ENCODE data around the gene NAA20.
"Not testable (repeated sequence)": the region's sequence is repeated elsewhere in the genome, so short reads cannot be mapped to it uniquely, and the experiment has no call there.

Gene NAA20

DNA sequence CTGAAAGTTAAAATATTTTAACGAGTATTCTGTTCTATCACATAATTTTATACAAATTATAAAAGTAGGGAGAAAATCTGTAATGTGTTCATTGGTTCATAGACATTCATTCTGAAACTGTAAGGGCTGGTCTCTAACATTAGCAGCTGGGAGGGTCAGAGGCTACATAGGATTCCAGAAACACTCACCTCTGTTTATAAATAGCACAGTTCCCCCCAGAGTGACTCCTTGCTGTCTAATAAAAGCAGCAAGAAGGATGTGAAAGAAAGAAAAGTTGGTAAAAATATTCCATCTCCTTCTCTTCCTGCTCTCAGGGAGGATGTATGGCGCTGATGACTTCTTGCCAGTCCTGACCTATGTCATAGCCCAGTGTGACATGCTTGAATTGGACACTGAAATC lies 25.3 kb upstream of the NAA20 start:
- no peak for DNase-seq

DNA sequence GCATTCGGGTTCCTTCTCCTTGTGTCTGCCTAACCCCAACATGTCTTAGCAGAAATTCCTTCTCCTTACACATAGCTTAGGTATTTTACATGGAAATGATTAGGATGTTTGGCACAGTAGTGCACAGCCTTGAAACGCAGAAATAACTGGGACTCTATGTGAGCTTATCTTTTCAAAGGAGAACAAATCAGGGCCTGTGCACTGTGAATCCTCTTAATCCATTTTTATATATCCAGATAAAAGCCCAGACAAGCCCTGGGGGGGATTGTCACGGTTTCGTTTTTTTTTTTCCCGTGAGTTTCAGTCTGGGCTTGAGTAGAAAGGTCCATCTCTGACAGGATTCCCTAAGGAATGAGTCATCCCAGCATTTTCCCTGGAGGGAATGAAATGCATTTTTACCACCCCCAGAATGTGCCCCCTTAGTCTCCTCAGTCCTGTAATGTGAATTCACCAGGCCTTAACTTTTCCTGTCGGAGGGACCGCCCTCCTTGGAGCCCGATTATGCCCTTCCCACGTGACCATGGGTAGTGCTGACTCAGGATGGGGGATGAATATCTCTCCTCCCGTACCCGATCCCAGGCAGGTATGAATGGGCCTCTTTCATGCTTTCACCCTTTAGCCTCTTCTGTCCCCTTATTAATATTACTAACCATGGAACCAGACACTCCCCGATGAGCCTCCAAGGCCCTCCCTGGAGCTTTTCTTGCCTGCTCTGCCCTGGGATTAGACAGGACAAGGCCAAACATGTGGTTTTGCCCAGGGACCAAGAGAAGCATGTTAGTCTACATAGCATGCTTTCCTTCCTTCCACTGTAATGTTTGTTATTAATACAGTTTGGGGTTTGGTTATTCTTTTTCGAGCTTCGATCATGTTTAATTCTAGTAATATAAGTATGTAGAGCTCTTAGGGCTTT lies 23.9 kb upstream of the NAA20 start:
- DNase-seq = no peak

DNA sequence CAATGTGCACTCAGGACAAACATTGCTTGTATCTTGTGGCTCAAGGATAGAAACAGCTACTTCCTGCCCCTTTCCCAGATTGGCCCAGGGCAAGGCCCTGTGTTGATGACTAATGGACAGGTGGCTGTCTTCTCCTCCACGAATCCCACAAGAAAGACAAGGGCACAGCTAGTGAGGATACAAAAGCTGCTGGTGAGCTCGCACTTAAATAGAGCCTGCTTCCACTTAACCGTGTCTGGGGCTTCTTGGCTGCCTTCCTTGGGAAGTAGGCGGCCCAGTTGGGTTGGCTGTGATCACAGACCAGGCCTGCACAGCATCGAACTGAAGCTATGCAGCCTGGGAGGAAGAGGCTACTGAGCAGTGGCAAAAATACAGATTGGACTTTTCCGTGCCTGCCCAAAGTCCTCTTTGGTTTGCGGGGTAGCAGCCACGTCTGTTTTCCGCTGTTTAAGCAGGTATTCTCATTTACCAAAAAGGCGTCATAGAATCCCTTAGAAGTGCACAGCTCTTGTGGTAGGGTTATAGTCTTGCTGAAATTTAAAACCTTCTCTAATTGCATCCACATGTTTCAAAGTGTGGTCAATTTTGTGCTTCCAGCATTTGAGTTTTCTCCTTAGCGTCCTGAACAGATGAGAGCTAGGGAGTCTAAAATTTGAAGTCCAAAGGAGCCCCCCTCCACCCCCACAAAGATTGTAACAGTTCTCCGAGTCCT lies 23.0 kb upstream of the NAA20 start:
- no peak for DNase-seq

DNA sequence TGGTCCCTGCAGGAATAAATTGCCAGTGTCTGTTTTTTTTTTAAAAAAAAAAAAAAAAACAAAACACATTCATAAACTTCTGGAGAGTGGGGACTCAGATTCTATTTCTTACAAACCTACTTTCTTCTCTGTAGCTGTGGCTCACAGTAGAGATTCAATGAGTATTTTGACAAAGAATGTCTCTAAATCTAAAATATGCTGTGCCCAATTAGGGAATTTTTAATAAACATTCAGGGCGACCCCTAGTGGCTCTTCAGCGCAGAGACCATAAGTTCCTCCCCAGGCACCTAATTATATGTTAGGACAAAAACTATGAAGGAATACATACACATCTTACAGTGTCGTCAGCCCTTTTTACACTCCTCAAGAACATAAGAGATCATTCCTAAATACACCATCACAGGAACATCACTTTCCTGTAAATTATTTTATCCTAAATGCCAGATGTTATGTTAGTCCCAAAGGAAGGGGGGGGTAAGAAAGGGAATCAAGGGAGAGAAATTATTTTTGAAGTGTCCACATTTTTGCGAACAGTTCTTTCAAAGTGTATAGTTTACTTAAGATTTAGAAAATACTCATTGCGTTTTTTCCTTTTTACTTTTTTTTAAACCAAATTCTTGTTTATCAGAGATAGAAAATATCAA lies 21.8 kb upstream of the NAA20 start:
- DNase-seq = peak; percentile 10 to 23

DNA sequence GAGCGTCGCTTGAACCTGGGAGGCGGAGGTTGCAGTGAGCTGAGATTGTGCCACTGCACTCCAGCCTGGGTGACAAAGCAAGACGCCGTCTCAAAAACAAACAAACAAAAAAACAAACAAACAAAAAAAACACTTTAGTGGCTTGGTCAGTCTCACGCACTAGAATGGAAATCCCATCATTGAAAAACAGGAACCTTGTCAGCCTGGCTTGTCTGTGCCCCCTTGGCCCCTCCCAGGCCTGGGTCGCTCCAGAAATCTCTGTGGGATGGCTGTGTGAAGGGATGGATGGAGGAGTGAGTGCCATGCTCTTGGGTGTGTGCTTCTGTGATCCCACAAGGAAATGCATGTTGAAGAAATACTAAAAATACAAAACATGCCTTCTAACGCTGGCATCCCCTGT lies 20.9 kb upstream of the NAA20 start:
- DNase-seq = no peak

DNA sequence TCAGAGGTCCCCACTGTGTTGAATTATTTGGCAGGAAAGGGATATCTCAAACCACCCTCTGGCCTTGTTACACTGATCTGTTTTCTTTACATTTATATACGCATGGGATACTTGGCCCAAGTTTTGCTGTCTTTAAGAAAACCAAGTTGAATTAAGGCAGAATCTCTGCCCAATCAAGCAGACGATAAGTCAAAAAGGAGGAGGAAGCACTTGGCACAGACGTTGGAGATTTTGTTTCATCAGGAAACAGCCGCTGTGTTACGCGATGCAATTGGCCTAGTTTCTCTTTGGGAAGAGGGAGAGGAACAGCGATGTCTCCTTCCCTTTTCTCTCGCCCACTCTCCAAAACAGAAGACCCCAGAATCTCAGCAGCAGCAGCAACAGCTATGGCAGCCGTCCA lies 20.2 kb upstream of the NAA20 start:
- no peak for DNase-seq

DNA sequence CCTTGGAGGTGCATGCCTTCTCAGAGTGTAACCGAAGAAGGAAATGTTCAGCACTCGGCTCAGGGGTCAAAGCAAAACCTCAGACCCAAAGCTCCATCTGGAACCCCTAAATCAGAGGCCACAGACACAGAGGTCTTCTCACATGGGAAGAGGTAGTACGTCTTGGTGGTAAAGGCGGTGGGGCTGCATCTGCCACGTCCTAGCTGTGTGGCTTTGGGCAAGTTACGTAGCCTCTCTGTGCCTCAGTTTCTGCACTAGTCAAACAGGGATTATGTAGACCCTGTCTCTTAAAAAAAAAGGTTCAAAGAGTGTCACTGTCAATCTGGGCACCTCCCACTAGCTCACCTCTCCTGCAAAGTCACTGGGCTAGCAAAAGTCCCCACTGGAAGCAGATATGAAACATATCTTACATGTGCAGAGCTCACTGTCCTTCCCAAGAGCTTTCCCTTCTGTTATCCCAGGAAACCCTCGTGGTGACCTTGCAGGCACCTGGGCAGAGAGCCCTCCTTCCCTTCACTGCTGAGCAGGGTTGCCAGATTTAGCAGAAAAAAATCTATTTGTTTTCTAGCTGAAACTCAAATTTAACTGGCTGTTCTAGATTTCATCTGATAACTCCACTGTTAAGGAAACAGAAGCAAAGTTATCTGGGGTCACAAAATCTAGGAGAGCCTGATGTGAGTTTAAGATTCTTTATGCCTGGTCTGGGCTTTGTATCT lies 18.0 kb upstream of the NAA20 start:
- DNase-seq = no peak

DNA sequence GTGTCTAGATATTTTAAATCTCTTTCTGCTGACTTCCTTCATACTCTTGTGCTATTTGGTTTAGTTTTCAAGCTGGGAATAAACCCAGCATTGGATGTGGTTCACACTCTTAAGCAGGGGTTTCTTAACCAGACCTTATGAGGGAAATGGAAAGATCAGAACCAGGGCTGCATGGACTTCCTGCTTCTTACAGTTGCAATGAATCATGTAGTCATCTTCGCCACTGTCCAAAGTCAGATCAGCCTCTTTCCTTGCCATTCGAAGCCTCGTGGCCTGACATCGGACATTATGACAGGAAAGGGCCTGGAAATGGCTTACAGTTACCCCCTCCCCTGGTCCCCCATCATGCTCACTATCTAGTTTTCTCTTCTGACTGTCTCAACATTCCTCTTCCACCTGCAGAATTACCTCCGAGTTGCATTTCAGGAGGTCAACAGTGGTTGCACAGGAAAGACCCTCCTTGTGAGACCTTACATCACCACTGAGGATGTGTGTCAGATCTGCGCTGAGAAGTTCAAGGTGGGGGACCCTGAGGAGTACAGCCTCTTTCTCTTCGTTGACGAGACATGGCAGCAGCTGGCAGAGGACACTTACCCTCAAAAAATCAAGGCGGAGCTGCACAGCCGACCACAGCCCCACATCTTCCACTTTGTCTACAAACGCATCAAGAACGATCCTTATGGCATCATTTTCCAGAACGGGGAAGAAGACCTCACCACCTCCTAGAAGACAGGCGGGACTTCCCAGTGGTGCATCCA lies 16.8 kb upstream of the NAA20 start:
- DNase-seq = no peak

DNA sequence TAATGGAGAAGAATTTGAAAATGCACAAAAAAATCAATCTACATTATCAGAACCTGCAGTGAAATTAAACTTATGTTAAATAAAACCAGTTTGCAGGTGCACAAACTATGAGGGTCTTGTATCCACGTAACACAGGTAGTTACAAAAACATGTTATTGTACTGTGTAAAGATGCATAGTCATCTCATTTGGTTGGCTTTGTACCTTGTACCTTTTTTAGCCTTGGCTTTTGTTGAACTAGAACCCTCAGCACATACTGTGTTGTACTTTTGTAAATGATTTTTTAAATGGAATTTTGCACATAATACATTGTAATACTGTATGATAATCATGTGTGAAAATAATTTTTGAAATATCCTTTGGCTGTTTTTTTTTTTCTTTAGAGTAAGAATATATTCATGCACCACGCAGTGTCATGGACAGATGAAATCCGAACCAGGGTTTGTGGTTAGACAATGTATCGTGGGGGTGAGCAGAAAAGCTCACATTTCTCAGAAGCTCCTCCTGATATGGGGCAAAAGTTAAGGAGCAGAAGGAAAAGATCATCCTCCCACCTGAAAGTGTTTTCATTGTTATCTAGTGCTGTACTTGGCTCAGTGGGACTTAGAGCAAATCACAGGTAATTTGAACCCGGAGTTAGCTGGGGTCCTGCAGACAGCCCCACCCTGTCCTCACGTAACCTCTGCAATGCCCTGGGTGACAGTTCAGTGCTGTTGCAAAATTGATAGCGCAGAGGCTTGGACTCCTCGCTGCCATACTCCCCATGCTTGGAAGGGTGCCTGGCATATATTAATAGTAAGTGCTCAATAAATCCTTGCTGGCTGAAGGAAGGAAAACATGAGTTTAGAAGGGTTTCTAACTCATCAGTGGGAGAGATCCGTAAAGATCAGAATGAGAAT lies 14.8 kb upstream of the NAA20 start:
- DNase-seq = no peak

DNA sequence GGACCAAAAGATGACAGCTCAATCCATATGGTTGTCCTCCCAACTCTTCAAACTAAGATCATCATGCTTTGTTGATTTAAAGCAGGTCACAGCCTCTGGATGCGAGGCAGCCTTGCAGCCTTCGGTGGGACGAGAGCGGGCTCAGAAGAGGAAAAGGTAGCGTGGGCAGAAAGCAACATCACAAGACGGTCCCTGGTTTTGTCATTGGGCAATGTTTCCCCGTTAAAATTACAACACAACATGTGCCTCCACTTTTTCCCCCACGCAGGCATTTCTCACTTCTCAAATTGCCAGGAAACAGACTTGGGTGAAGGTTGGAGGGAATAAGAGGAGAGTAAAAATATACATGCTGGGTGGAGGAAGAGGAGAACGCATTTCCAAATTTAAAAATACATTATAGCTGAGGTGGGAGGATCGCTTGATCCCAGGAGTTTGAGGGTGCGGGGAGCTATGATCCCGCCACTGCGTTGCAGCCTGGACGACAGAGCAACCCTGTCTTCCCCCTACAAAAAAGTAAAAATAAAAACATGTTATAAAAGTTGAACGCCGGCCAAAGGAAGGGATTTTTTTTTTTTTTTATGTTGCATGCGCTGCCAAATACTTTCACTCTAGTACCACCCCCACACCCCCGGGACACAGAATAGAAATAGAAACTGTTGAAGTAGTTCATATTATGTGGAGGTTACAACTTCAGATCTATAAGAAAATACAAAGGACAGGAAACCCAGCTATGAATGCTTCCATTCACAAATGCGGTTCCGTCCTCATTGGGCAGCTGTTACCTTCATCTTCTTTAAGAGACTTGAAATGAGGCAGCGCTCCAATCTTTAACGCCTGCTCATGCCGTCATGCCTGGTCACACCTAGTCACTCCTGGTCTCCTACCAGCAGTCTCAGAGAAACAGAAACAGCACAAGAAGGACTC lies 13.9 kb upstream of the NAA20 start:
- peak in 1 of 2 donors; percentile 11 for DNase-seq

DNA sequence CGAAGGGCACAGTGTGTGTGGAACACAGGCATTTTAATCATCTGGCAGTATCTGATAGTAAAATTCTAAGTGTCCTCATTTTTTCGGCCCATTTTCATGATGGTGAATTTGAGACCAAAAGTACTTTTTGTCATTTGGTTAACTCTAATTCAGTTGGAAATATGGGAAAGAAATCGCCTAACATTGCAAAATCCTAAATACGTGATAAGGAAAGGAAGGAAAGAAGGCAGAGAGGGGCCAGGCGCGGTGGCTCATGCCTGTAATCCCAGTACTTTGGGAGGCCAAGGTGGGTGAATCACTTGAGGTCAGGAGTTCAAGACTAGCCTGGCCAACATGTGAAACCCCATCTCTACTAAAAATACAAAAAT lies 13.2 kb upstream of the NAA20 start:
- not testable (repeated sequence) for DNase-seq

DNA sequence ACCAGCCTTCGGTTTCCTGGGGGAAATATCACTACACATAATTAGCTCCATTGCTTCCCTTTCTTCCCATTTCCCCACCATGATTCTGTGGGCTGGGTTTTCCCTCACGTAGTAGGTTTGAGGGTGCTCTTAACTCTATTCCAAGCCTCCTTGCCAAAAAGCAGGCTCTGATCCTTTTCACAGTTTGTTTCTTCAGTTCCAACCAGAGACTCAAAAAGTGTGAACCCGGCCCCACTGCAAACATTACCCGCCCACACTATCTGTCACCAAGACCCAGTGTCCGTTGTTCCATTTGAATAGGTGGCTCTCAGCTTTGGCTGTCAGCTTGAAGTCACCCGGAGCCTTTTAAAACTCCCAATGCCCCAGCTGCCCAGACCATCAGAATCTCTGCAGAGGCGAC lies 11.8 kb upstream of the NAA20 start:
- no peak for DNase-seq

DNA sequence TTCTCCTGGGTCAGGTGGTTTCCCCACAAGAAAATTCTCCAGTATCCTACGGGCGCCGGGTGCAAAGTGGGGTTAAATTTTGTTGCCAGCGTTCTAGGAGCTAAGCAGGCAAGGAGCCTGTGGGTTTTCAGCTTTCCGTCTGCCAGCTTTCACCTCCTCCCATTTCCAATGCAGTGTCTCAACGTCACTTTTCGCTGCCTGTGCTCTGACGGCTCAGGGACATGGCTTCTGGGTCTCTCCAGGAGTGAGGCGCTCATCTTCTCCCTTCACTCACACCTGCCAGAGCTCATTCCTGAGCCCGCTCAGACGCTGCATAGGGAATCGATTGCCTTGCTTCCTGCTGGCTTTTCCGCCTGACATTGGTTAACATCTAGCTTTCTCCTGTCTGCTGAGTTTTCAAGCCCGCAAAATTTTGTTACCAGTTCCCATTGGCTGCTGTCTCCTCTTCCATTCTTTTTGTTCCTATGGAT lies 7.3 kb upstream of the NAA20 start:
- no peak for DNase-seq

DNA sequence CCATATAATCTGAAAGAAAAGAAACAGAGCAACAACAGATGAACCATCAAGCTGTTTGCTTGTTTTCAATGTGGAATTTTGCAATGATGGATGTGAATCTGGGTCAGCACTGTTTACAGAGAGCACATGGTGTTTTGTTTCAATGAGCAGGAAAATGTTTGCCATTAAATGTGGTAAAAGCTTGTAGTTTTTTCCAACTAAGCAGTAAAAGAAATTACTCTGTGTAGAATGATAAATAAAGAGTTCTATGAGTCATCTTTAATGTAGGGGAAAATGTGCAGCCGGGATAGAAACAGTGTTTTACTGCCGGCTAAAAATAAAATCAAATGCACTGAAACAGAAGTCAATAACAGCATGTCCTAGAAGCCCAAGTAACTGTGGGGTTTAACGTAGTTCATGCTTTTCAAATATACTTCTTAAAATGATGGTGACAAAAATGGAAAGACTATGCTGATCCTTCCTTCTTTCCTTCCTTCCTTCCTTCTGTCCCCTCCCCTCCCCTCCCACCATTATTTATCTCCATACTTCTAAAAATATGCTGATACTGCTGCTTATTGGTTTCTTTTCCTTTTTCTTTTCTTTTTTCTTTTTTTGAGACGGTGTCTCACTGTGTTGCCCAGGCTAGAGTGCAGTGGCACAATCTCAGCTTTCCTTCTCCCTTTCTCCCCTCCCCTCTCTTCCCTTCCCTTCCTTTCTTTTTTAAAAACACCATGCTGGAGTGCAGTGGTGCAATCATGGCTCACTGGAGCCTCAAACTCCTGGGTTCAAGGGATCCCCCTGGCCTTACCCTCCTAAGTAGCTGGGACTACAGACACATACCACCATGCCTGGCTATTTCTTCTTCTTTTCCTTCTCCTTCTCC lies 6.3 kb upstream of the NAA20 start:
- no peak for DNase-seq

DNA sequence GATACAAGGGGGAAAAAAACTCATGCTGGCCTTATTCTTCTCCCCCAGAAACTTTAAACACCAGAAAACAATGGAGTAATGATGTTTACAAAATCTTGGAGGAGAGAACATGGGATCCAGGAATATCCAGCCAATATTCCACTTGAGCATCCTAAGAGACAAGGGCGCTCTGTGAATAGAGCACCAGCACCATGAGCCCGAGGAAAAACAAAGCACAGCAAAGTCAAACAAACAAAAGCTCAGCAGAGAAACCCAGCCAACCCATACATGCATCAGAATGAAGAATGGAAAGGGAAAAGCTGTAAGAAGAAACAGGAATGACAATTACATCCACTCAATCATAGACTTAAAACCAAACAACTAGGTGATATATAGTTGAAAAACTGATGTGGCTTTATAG lies 4.6 kb upstream of the NAA20 start:
- DNase-seq = no peak

DNA sequence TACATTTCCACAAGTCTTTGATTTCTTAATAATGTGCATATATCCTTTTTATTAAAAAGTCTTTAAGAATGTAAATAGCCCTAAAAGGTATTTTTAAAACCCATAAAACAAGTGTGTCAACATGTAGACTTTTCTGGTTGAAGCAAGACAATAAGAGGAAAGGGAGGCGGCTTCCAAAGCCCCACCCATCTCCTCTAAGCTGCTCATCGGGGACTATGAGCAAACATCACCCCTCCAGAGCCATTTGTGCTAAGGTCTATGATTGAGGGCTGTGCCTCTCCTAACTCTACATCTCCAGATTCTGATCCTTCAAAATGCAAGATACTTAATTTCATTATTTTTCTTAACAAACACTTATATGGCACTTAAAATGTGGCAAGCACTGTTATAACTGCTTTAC lies 2.5 kb upstream of the NAA20 start:
- peak in 1 of 2 donors; percentile 15 for DNase-seq

DNA sequence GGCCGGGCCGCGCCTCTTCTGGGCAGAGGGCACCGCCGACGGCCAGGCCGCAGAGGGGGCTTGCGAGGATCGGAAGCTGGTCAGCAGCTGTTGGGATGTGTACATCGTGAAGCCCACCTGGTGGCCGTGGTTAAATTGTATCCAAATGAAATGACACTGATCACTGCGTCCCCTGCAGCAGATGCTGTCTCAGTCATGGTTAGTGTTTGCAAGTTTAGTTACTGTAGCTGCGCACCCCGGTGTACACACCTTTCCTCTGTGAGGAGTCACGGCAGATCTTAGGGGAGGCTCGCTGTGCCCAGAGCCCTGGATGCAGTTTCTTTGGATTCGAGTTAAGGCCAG lies 653 bp downstream of the NAA20 start:
- no peak for DNase-seq

DNA sequence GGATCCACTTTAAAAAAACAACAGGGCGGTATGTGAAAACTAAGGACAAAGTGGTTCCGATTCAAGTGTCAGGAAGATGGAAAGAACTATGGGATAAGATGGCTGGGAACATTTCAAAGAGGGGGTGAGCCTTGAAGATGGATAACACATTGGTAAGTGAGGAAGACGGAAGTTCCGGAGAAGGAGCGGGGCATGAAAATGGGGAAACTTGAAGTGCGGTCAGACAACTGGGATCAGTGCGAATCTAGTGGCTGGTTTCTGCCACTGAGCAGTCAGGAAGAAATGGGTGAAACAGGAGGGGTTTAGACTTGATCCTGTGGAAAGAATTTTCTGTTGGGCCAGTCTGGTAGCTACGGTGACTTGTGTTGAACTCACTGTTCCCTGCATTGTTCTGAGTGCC lies 1.2 kb downstream of the NAA20 start:
- DNase-seq = no peak

DNA sequence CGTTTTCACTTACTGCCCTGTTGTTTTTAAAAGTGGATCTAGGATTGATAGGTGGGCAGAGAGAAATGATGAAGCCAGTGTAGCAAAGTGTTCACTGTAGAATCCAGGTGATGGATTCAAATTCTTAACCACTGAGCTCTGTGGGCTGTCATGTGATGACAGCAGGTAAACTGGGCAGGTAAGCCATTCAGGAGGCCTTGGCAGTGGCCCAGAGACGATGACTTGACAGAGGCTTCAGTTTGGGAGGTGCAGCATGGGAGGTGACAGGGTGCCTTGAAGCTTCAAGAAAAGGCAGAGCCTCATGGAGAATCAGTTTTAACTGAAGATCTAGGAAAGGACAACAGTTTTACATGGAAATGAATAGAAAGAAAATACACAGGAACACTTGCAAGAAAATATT lies 2.0 kb downstream of the NAA20 start:
- DNase-seq = no peak
